Fibroblast of skin of scalp (primary cell): ENCODE measurements around the gene RNF144A.
A peak's percentile ranks its signal among the peaks of the same experiment; 100 is the strongest.

Experiments
- DNase-seq: peaks from one replicate; pipeline ENCODE4 v3.0.0-alpha.2; 2013

RNF144A gene

DNA sequence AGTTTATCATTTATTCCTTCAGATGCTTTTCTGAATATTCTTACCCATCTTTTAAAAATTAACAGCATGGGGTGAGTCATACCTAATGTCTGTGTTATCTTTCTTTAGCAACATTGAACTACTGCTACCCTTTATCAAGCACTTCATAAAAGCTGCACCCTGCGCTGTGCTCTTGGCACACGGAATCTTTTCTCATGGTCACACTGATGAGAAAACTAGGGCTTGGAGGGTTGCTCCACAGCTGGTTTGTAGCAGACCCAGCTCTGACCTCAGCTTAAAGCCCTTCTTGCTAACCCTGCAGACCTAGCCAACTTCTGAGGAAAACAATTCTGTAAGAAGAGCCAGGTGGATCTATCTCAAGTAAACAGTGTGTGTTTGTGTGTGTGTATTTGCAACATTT is 106.3 kb downstream of the RNF144A start:
- DNase-seq = no peak

DNA sequence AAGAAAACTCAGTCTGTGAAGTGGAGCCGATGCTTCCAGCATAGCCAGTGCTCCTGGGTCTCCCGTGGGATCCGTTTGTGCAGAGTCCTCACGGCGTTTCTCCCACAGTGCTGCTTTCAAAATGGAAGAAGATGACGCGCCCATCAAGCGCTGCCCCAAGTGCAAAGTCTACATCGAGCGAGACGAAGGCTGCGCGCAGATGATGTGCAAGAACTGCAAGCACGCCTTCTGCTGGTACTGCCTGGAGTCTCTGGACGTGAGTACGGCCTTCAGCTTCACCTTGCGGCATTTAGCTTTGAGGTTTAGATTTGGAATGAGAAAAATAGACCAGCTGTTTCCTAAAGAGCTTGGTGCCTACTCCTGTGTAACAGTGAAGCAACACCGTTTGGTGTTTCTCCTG is 107.0 kb downstream of the RNF144A start:
- DNase-seq = no peak

GRCh38 chr2:7025082-7025481 is 107.9 kb downstream of the RNF144A start:
- DNase-seq = no peak

DNA sequence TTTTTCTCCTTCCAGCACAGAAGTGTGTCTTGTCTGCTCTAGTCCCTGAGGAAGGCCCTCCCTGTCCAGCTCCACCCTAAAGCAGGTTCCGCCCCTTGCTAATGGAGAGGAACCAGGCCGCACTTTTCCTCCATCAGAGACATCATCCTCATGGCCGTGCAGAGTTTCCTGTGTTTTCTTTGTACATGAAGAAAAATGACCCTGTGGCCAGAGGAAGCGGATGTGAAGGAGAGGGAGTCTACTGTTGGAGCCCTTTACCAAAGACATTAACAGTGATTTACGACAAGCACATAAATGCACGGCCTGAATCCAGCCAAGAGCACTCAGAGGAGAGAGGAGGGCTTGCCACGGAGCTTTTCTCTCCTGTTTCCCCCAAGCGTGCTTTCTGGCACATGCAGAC is 109.5 kb downstream of the RNF144A start:
- DNase-seq = no peak

GRCh38 chr2:7027411-7027810 is 110.2 kb downstream of the RNF144A start:
- DNase-seq = no peak

DNA sequence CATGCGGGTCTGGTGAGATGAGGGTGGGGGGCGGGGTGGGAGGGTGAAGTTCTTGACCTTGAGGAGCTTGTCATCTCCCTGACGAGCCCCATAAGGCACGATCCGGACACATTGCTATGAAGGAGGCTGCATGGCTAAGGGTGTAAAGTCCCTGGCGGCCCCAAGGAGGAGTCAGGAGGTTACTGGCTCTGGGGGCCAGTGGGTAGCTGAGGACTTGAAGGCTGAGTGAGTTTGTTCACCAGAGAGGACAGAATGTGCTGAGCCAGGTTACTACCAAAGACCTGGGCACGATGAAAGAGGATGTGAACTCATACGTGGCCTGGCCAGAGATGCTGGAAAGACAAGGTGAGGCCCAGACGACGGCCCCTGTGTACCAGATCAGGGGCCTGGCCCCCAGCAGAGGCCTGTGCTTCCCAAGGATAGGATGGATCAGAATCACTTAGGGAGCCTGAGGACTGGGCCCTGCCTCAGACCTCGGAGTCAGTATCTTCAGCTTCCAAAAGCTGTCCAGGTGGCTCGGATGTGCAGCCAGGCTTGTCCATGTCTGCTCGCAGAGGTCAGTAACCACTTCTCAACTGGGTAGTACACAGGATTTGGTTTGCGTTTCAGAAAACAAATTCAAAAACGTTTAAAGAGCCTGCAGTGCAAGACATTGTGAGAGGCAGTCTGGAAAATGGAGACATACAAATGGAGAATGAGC is 110.9 kb downstream of the RNF144A start:
- no peak for DNase-seq

GRCh38 chr2:7028846-7029245 is 111.6 kb downstream of the RNF144A start:
- no peak for DNase-seq

DNA sequence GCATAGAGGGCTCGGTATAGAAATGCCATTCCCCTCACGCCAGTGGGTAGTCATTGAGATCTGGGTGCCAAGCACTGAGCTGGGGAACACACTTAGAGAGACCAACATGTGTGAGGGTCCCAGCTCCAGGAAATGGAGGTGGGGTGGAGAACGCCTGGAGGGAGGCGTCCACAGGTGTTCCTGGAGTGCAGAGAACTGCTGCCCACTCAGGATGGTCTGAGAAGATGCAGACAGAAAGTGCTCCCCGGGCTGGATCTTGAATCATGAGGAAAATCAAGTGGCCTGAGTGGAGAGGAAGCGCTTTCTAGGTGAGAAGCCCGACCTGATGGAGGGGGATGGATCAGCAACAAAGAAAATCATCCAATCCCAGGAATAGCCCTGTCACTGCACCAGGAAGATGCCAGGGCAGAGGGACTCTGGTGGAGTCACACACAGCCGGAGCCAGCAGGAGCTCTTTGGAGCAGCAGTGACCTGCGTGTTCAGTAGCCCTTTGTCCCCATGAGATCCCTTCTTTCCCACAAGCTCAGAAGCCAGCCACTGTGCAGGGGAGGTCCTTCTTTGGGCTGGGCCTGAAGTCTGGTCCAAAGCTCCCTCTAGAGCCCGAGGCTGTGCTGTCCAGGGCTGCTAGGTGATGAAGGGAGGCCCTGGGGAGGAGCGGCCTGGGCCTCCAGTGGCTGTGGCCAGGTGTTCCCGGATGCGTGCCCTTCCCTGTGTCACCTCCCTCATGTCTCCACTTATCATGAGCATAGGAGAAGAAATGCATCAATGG is 112.3 kb downstream of the RNF144A start:
- no peak for DNase-seq

GRCh38 chr2:7030810-7031209 is 113.6 kb downstream of the RNF144A start:
- DNase-seq = no peak

DNA sequence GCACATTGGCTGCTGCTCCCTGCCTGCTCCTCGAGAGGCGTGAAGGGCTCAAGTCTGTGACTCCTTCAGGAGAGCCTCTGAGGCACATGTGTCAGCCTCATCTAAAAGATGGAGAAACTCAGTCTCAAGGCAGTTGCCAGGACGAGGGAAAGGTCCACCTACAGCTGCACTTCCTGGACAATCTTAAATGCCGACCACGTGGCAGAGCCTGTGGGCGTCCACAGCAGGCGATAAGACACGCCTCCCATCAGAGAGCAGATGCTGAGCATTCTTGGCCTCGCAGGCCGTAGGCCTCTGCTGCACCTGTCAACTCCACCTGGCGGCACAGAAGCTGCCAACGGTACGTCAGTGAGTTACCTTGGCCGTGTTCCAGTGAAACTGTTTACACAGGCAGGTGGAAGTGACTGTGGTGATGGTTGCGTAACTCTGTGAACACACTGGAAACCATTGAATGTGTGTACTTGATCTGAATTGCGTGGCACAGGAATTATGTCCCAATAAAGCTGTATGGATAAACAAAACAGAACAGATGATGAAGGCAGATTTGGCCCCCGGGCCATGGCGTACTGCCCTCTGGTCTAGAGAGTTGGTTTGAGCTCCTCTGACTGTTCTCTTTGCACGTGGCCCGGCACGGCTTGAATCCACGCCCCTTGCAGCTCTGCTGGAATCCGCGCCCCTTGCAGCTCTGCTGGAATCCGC is 114.5 kb downstream of the RNF144A start:
- no peak for DNase-seq

DNA sequence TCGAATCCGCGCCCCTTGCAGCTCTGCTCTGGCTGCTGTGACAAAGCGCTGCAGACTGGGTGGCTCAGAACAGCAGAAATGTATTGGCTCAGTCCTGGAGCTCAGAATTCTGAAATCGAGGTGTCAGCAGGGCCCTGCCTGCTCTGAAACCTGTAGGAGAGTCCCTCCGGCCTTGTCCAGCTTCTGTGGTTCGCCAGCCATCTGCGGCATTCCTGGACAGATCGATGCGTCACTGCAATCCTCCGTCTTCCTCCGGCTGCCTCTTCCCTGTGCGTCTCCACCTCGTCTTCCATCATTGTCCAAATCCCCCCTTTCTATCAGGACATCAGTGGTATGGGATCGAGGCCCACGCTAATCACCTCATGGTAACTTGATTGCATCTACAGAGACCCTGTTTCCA is 115.2 kb downstream of the RNF144A start:
- DNase-seq = no peak

GRCh38 chr2:7033136-7033960 is 116.1 kb downstream of the RNF144A start:
- DNase-seq = no peak

GRCh38 chr2:7034303-7034702 is 117.1 kb downstream of the RNF144A start:
- no peak for DNase-seq

DNA sequence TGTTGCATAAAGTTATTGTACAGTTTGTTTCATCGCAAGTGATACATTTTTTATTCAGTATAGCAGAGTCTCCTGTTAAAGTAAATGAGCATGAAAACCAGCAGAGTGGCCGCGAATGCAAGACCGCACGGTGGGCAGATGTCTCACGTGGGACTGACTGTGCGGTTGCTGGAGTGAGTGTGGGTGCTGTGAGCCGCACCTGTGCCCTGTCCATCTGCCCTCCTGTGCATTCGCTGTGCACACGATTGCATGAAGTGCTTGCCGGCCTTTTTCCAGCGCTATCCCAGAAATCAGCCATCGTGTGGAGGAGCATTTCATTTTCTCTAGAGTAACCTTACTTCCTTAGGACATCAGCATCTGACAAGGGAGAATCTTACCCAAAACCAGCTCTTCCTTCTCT is 118.7 kb downstream of the RNF144A start:
- DNase-seq = no peak

DNA sequence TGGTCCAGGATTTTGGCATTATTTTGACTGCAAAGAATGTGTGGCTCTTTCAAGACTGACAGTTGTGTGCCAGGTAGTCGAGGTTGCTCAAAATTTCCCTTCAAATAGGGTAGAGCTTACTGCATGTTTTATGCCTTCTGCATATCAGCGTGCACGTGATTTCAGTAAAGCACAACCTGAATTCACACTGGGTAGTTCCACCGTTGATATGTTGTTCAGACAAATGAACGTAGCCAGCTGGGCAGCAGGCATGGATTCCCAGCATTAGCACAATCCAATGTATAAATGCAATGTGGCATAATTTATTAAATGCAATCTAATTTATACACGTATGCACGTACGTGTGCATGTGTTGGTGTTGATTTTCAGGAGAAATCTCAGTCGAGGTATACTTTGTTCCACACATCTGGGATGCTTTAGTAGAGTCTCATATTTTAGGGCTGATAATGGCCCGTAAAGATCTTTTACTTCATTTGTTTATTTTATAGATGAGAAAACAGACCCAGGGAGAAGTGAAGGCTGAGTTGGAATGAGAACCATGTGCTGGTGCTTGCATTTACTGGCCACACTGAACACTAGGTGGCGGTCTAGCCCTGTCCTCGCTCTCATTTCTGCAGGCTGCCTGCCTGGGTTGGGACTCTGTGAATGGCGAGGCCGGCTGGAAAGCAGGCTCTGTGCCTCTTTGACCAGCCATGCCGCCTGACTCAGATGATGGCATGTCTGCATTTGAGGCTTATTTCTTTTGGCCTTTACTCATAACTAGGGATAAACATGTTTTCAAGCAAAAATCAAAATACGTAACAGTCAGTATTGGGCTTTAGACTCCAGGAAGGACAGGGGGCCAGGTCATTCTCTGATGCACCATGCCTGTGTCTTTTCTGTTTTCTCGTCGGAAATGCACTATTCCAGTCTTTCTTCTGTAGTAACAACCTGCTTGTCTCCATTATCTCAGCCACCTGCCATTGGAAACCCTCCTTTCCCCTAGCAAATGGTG is 120.4 kb downstream of the RNF144A start:
- DNase-seq = peak; percentile 76

DNA sequence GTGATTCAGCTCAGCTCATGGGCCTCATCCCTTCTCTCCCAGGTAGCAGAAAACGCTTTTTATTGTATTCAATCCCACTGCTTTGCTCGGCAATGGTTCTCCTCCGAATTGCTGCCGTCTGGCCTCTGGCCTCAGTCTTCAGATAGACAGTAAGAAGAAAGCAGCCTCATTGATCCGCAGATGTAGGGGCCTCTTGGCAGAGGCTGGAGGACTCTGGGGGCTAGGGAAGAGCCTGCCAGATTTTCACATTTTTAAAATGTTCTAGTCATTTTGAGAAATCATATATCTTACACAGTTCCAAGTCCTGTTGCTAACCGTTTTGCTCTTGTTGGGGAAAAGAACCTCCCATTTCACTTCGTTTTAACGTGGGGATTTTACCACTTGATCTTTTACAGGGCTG is 123.3 kb downstream of the RNF144A start:
- DNase-seq = no peak

- DNase-seq = no peak
Observed at GRCh38 chr2:7041421-7041820, 124.2 kb downstream of the RNF144A start.

DNA sequence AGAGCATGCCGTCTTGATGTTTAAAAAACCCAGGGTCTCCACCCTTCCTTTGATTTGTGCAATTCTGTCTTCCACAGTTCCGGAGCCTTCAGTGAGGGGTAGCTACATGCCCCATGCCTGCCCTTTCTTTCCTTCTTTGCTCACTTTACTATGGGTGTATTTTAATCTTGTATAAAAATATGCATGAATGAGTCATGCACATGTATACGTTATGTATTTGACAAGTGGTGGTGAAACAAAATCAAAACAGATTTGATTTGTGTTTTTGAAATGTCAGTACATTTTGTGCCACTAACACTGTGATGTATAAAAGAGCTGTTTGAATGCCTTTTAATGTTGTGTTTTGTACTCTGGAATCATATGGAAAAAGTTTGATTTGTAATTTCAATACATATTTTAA is 126.5 kb downstream of the RNF144A start:
- no peak for DNase-seq

GRCh38 chr2:7044253-7045250 is 127.3 kb downstream of the RNF144A start:
- peak; percentile 54 for DNase-seq
